Stimulated activated CD8-positive, alpha-beta memory T cell treated with anti-CD3 and anti-CD28 coated beads, Interleukin-4, amount 100 ng/mL, for 48 hours (primary cell): ENCODE data around the gene KLF2.
"Not testable (repeated sequence)": the region's sequence is repeated elsewhere in the genome, so short reads cannot be mapped to it uniquely, and the experiment has no call there.

Source experiments
- DNase-seq: peaks from one replicate; pipeline ENCODE4 v3.0.0-alpha.2; 2020

KLF2 gene

DNA sequence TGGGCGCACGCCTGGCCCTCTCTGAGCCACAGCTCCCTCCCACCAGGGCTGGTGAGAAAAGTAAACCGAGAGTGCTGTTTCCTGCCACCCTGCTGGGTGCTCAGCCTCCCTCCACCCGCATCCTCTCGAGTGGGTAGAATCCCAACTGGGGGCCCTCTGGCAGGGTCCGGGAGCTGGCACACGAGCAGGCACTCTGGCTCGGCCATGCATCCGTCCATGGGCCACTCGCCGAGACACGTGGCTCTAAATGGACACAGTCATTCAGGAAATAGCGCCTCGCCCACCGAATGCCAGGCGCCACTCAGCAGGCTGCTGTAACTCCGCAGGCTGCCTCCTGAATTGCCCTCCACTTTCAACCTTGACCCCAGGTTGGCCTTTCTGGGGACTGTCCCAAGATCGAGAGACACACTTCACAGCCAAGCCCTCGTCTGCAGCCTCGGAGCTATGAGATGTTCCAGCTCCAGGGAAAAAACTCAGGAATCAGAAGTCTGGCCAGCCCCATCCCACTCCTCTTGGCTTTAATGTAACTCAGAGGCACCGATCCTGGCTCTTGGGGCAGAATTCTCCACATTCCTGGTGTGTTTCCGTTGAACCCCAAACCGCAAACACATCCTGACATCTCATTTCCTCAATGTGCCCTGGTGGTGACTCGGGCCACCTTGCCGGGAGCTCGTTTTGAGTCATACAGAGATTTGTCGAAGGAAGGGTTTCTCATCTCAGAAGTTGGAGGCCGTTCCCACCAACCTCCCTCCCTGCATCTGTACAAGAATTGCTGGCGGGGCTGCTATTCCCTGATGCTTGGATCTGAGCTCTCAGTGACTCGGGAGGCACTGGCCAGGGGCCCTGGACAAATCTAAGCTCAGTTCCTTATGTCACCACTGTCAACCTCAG lies 14.1 kb downstream of the KLF2 start:
- DNase-seq, result peak; percentile 75

- DNase-seq, result no peak
Observed at GRCh38 chr19:16339361-16339725, 14.7 kb downstream of the KLF2 start.

DNA sequence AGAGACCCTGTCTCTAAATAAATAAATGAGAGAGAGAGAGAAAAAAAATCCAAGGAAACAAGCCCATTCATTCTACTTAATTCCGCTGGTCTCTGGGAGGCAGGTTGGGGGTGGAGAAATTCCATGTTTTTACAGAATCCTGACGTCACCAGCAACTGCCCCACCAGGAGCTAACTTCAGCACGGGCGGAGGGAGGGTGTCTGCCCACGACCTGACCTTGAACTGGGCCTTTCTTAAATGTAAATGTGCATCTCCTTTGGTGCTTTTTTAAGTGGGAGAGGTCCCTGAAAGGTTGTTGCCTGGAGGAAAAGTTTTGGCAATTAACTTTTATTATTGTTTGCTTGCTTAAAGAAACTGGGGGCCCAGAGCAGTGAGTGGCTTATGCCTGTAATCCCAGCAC lies 15.5 kb downstream of the KLF2 start:
- DNase-seq, result no peak

DNA sequence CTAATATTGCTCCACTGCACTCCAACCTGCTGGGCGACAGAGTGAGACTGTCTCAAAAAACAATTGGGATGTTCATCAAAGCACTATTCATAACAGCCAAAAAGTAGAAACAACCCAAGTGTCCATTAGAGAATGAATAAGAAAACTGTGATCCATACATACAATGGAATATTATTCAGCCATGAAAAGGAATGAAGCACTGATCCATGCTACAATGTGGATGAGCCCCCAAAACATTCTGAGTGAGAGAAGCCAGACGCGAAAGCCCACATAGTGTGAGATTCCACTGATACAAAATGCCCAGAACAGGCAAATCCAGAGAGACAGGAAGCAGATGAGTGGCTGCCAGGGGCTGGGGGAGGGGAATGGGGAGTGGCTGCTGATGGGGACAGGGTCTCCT lies 16.0 kb downstream of the KLF2 start:
- DNase-seq, result no peak

DNA sequence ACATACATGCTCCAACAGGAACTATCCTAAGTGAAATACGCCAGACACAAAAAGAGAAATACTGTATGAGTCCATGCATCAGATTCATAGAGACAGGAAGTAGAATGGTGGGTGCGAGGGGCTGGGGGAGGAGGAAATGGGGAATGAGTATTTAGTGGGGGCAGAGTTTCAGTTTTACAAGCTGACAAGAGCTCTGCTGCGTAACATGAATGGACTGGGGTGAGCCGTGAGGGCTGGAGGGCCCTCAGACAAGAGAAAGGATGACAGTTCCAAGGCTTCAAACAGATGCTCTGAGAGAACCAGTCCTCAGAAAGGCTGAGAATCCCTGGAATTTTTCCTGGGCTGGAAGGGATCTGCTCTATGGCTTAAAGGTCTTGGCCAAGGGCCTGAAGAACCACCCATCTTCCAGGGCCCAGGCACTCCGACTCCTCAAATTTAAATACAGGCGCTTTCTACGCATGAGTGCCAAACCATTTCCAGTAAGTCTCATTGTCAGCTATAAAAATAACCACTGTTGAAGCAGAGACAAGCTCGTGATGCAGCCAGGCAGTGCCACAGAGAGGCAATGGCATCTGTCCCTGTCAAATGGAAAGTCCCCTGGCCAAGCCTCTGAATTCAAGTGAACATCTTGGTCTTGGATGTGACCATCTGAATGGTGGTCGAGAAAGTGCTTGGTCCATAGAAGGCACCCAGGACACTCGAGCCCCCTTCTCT lies 17.5 kb downstream of the KLF2 start:
- peak; percentile 70 for DNase-seq

DNA sequence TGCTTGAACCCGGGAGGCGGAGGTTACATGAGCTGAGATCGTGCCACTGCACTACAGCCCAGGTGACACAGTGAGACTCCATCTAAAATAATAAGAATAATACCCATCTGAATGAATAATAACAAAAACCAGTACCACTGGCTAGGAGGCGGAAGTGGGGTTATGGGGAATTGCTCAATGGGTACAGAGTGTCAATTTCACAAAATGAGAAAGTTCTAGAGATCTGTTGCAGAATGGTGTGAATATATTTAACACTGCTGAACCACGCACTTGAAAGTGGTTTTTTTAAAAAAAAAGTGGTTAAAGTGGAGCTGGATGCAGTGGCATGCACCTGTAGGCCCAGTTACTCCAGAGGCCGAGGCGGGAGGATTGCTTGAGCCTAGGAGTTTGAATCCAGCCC lies 18.5 kb downstream of the KLF2 start:
- DNase-seq, result no peak

DNA sequence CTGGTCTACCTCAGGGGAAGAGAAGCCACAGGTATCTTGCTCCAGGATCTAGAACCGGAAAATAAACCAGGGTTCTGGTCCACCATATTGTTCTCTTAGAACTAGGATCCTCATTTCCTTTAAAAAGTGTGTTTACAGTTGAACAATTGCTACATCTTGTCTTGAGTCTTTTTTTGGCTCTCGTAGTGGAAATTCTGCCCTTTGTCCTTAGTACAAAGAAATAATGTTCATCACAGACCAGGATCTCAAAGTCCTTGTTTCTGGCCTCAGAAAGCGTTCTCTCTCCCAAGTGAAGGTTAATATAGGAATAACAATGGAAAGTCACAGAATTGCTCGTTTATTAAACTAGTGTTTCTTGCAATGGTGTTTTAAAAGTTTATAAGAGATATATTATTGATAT lies 20.8 kb downstream of the KLF2 start:
- no peak for DNase-seq

DNA sequence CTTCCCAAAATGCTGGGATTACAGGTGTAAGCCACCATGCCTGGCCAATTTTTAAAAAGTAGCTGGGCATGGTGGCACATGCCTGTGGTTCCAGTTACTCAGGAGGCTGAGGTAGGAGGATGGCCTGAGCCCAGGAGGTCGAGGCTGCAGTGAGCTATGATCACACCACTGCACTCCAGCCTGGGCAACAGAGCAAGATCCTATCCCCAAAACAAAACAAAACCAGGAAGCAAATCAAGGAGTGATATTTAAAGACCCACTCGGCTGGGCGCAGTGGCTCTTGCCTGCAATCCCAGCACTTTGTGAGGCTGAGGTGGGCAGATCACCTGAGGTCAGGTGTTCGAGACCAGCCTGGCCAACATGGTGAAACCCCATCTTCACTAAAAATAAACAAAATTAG lies 22.5 kb downstream of the KLF2 start:
- DNase-seq, result not testable (repeated sequence)

- no peak for DNase-seq
Observed at GRCh38 chr19:16347706-16348105, 23.1 kb downstream of the KLF2 start.

DNA sequence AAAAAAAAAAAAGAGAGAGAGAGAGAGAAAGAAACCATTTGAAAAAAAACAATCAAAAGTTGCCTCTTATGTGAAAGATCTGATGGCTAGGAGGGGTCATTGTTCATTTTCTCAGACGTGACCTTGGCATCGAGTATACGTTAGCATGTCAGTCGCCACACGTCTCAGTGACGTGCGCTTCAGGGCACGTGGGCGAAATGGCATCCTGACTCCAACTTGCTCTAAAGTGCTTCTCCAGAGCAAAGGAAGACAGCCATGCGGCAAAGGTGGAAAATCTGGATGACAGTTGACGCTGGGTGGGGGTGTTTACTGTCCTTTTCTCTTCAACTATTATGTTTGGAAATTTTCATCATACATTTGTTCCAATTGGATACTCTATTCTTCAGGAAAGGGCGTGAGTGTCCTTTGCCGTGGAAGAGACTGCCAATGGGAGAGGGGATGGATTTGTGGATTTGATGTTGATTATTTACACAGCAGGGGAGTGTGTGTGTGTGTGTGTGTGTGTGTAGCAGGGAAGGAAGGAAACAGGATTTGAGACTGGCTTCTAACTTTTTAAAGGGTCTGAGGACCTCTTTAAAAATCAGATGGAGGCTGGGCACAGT lies 25.0 kb downstream of the KLF2 start:
- no peak for DNase-seq

GRCh38 chr19:16351133-16351809 lies 26.6 kb downstream of the KLF2 start:
- DNase-seq, result no peak

DNA sequence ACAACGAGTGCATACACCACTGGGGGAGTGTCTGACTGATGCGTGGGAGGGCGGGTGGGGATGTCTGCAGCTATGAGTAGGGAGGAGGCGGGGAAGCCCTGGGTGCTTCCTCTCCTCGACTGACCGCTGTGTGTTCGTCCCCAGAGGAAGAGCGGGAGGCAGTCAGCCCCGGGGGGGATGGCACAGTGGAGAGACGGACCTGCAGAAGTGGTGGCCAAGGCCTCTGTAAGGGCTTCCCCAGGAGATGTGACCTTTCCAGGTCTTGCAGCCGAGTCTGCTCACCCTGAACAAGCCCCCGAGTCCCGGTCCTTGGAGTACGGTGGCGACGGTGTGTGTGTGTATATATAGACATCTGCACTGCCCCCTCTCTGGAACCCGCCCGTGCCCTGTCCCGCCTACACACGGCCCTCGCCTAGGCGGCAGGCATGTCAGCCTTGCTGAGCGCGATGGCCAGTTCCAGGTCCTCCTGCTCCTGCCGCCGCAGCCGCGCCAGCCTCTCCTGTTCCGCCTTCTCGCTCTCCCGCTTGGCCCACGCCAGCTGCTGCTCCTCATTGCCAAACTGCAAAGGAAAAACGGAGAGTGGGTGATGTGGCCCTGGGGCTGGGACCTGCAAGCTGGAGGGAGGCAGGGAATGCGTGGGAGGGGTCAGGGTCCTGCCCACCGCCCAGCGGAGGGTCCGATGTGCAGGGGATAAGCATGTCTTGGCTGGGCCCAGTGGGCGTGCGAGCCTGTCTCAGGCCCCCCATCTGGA lies 30.8 kb downstream of the KLF2 start:
- DNase-seq, result no peak

DNA sequence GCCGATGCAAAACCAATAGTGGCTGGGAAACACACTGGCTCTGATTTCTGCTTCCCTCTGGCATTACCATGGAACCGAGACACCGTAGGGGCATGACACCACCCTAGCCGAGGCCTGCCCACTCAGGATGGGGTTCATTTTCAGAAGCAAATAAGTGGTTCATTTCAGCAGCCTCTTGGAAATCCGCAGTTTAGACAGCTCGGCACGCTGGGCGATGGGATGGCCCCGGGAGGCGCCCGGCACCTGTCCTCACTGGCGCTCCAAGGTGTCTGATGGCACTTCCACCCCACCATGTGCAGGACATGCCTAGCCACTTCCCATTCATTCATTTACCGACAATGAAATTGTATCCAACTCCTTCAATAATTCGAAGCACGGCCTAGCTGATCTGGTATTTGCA lies 33.8 kb downstream of the KLF2 start:
- no peak for DNase-seq

- no peak for DNase-seq
Observed at GRCh38 chr19:16359074-16359473, 34.4 kb downstream of the KLF2 start.

DNA sequence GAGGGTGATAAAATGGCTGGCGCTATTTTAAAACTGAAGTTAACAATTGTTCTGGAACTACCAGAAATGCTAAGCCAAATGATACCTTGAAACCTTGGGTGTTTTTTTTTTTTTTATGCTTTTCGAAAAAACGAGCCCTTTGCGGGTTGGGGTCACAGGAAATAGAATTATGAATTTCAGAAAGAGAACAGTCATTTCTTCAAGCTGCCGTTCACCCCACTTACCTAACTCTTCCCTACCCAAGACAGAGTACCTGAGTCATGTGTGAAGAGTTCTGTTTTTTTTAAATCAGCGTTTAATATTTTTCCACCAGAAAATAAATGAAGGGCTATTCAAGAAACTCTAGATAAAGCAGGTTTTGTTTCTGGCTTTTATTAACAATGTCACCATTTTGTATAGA lies 35.3 kb downstream of the KLF2 start:
- DNase-seq, result no peak

DNA sequence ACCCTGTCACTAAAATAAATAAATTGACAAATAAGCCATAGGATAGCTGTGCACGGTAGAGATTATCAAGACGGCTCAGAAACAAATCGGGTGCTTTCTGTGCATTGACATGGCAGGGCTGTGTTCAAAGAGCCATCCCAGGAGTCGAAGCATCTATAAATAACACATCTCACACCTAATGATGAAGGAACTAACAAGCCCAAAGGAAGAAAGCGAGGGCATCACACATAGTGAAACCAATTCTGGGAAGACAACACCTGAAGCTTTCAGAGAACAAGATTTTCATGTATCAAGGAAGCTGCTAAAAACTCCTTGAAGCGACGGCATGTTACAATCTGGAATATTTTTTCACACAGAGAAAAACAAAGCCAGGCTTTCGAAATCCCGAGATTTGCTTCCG lies 36.1 kb downstream of the KLF2 start:
- no peak for DNase-seq

DNA sequence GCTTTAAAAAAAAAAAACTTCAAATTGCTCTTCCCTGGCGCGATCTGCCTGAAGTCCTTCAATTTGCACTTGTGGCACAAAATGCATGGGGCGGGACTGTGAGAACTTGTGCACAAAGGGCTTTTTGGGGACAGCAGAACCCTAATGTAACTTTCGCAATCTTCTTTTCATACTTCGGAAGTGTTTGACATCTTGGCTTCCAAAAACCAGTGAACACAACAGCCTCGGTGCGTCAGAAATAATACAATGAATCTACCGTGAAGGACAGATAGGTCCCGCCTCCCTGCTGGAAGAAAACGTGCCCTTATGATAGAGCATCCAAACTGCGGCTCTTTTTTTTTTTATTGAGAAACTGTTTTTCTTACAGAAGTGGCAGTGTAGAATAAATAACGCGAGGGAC lies 36.6 kb downstream of the KLF2 start:
- DNase-seq, result no peak

- DNase-seq, result no peak
Observed at GRCh38 chr19:16361926-16362325, 37.3 kb downstream of the KLF2 start.

- no peak for DNase-seq
Observed at GRCh38 chr19:16363133-16363851, 38.7 kb downstream of the KLF2 start.

GRCh38 chr19:16363852-16364230 lies 39.2 kb downstream of the KLF2 start:
- no peak for DNase-seq

GRCh38 chr19:16364231-16364865 lies 39.7 kb downstream of the KLF2 start:
- DNase-seq, result no peak
